Neural cell (in vitro differentiated cells): ENCODE results near the gene GLE1.

ENCODE experiments used
- CTCF ChIP-seq: fragments of 450-650 bp; IDR thresholded peaks from 2 replicates; pipeline ENCODE4 v1.5.1; 2014; ENCODE audit warnings: antibody characterized with exemption, mild to moderate bottlenecking, moderate library complexity; ENCODE audit not compliant: poor library complexity, severe bottlenecking
- EZH2 ChIP-seq: fragments of 200-600, 300-800 bp; shearing (Covaris generic), sonication (generic); IDR thresholded peaks from 2 replicates; pipeline ENCODE4 v1.6.1; 2014; ENCODE audit warnings: antibody characterized with exemption, low read length, borderline replicate concordance, mild to moderate bottlenecking; ENCODE audit not compliant: insufficient read depth, poor library complexity, severe bottlenecking
- POLR2AphosphoS5 ChIP-seq: IDR thresholded peaks from 2 replicates; pipeline ENCODE4 v1.6.1; 2012
- REST ChIP-seq: IDR thresholded peaks from 2 replicates; pipeline ENCODE4 v1.6.1; 2012; ENCODE audit warnings: borderline replicate concordance

- no peak for TF ChIP-seq CTCF
- TF ChIP-seq EZH2 = no peak
- no peak for TF ChIP-seq REST
- no peak for TF ChIP-seq POLR2AphosphoS5
Measured at GRCh38 chr9:128505414-128505765, 871 bp downstream of the GLE1 start.
